HG03103 (cell line): Measurements from ENCODE around the gene C19orf47.
"Not testable (repeated sequence)": the region's sequence is repeated elsewhere in the genome, so short reads cannot be mapped to it uniquely, and the experiment has no call there.

ENCODE experiments used
- ATAC-seq: cut with Tn5 transposase; IDR thresholded peaks from one replicate; pipeline ENCODE4 v1.9.1; 2021; ENCODE audit warnings: low read depth; ENCODE audit not compliant: unreplicated experiment

C19orf47 gene

DNA sequence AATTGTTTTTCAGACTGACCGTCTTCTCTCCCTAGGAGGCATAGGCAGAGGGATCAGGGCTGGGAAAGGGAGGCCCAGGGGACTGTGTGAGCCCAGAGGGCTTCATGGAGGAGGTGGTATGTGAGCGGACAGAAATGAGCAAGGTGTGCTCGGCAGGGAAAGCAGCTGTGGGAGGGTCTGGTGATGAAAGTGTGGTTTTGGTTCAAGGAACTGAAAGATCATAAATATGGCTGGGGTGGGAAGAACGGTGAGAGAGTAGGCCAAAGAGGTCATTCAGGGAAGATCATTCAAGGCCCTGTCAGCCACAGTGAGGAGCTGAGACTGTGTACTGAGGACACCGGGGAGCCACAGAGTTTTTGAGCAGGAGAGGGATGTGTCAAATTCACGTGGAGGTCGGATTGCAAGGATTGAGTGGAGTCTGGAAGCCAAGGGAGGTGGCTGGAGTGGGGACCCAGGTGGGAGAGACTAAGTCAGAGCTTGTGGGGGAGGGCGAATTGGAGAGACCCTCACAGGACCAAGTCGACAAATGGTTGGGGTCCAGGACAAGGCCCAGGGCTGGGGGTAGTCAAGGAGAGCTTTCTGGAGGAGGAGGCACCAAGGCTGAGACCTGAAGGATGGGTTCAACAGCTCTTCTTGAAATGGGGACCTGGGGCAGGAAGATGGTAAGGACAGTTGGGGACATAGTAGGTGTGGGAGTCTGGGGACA lies 7.9 kb upstream of the C19orf47 start:
- no peak for ATAC-seq

GRCh38 chr19:40348961-40349507 lies 837 bp upstream of the C19orf47 start:
- ATAC-seq, result no peak

- no peak for ATAC-seq
Measured at GRCh38 chr19:40344422-40344821, 3.8 kb downstream of the C19orf47 start.

GRCh38 chr19:40342644-40343311 lies 5.4 kb downstream of the C19orf47 start:
- no peak for ATAC-seq

DNA sequence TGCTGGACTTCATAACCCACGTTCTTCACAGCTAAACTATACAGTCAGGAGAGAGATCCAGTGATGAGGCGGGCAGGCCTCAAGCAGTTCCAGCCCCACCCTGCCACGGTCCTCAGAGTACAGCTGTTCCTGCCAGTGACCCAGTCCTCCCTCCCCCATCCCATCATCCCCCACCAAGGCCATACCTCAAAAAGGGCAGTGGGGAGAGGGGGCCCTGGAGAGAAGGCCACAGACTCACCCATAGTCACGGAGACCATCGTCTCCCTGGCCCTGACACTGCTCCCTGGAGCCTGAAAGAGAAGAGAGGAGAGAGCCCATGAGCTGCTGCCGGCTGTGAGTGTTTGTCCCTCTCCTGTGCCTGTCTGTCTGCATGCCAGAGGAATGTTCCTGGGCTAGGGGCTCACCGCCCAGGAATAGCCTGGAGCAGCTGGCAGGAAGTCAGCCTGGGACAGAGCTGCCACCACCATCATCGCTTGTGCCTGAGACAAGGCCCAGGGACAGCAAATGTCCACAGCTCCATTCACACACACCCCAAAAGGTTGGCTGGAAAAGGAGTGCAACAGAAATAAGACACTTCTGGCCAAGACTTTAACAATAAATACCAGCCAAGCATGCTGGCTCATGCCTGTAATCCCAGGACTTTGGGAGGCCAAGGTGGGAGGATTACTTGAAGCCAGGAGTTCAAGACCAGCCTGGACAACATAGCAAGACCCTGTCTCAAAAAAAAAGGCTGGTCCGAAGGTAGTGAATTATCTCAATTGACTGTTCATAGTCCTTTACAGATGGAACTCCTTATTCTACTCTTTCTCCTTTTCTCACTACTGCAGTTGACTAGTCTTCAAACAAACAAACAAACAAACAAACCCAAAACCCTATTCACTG lies 6.4 kb downstream of the C19orf47 start:
- no peak for ATAC-seq

- no peak for ATAC-seq
Measured at GRCh38 chr19:40339018-40339728, 9.0 kb downstream of the C19orf47 start.

- ATAC-seq, result no peak
Measured at GRCh38 chr19:40337594-40337993, 10.6 kb downstream of the C19orf47 start.

DNA sequence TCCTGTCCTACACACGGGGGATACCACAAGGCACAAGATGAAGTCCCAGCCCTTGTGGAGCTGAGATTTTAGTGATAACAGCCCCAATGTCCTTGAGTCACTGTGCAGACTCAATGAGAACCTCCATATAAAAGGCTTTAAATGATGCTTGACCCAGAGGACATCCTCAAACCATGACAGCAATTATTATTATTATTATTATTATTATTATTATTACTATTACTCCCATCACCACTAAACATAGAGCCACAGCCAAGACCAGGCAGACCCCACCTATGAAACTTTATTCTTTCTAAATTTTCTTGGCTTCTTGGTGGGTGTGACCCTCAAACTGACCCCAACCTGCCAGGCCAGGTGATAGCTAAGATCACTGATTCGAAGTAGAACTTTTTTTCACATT lies 11.1 kb downstream of the C19orf47 start:
- no peak for ATAC-seq

DNA sequence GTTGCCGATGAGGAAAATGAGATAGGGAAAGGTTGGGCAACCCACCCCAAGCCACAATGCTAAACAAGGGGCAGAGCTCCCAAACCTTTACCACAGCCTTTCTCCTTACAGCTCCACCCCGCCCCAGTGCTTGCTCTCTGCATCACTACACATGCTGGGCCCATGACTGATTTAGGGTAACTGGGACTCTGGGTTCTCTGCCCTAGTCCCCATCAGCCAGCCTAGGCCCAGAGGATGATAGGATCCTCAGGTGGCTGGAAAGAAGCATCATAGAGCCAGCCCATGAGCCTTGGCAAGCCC lies 11.6 kb downstream of the C19orf47 start:
- no peak for ATAC-seq

- ATAC-seq, result no peak
Measured at GRCh38 chr19:40335855-40336600, 12.2 kb downstream of the C19orf47 start.

- ATAC-seq, result no peak
Measured at GRCh38 chr19:40335101-40335500, 13.1 kb downstream of the C19orf47 start.

- ATAC-seq, result not testable (repeated sequence)
Measured at GRCh38 chr19:40333083-40333482, 15.1 kb downstream of the C19orf47 start.

- no peak for ATAC-seq
Measured at GRCh38 chr19:40332669-40333068, 15.5 kb downstream of the C19orf47 start.

DNA sequence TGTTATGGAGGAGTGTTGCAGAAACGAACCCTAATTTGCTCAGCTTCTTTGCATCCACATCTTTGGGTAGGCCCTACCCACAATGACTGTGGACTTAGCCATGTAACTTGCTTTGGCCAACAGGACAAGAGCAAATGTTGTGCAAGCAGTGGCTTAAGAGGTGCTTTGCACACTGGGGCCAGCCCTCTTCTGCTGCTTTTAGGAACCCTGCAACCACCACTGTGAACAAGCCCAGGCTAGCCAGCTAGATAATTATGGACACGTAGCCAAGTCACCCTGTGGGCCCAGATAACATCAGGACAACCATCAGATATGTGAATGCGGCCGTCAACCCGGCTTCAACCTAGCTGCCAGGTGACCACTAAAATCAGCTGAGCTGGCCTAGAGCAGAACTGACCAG lies 17.1 kb downstream of the C19orf47 start:
- ATAC-seq, result no peak

DNA sequence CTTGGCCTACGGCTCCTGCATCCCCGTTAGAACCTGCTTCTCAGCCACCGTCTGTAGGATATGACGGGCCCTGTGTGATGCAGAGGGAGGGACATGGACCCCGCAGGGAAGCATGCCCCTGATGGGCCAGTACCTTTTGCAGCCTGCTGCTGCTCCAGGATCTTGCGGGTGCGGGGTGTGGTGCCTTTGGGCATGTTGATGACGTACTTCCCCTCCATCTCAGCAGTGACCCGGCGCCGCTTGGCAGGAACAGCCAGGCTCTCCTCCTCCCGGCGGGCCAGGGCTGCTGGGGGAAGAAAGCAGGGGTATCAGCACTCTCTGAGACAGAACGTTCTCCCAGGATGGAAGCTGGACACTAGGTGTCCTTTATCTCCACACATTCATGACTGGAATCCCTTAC lies 22.0 kb downstream of the C19orf47 start:
- ATAC-seq, result no peak

- no peak for ATAC-seq
Measured at GRCh38 chr19:40323705-40324104, 24.5 kb downstream of the C19orf47 start.

DNA sequence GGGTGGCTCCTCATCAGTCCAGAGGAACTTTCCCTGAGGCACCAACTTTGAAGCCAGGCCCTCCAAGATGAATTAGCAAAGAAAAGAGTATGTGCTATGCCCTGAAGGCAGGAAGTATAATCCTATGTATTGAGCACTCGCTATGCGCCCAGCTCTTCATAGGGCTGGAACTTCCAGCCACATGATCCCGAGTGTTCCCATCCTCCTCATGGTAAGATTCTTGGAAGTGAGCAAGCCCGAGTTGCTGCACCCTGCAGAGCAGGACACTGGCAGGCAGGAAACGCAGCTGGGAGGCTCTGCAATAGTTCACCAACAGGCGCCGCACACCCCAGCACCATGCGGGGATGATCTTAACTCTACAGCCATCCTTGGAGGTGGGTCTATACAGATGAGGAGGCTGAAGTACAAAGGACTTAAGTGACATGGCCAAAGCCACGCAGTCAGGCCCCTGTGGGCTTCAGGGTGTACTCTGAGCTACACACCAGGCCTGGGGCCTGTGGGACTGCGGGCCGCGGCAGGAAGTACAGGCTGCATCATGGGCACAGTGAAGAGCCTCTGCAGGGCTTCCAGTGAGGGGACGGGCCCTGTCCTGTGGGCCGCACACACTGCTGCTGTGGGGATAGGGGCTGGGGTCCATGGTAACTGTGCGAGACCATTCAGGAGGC lies 25.1 kb downstream of the C19orf47 start:
- no peak for ATAC-seq

- no peak for ATAC-seq
Measured at GRCh38 chr19:40322271-40322610, 26.0 kb downstream of the C19orf47 start.

DNA sequence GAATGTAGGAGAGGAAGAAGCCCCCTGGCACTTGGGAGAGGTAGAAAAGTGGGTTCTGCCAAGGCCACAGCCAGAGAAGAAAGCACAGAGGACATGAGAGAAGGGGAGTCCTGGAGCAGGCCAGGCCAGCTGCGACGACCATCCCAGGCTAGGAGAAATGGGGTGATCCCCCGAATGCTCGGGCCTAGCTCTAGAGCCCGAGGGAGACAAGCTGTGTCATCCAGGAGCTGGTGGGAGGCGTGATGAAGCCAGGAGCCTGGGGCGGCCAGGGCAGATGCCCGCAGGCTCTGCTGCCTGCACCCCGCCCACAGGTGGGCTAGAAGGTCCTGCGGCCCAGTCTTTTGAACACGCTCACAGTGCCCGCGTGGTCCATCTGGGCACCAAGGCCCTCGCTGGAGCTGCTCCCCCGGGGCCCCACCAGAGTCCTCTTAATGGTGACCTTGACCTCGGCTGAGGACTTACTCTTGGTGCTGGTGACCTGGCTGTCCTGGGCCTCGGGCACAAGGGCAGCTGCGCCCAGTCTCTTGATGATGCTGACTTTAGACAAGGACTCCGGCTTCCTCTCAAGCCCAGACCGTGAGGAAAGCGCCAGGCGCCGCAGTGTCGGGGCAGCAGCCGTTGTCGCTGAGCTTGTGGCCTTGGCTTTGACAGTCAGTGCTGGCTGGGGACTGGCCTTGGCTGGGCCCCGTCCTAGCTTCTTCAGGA lies 26.5 kb downstream of the C19orf47 start:
- ATAC-seq, result no peak
